ENCODE results near the gene MLLT3.

MLLT3 gene

GRCh38 chr9:20361229-20361628 is 261.1 kb downstream of the MLLT3 start:
- no peak for ATAC-seq
- TF ChIP-seq OSR1 (CRISPR knock-in tag; IDR thresholded peaks at IDR 0.05) (no peak), CSRNP3 (CRISPR knock-in tag; IDR thresholded peaks at IDR 0.05) (no peak)

GRCh38 chr9:20358207-20358606 is 264.1 kb downstream of the MLLT3 start:
- ATAC-seq: no peak
- TF ChIP-seq ISL1 (CRISPR knock-in tag; IDR thresholded peaks at IDR 0.05) (no peak), CREB5 (CRISPR knock-in tag; IDR thresholded peaks at IDR 0.05; ENCODE audit: low read depth) (no peak), ZC3H10 (CRISPR knock-in tag; IDR thresholded peaks at IDR 0.05) (no peak), ZNF8 (CRISPR knock-in tag; IDR thresholded peaks at IDR 0.05) (no peak), TCF4 (CRISPR knock-in tag; IDR thresholded peaks at IDR 0.05; ENCODE audit: borderline replicate concordance) (no peak), CSRNP3 (CRISPR knock-in tag; IDR thresholded peaks at IDR 0.05) (no peak), GLIS3 (CRISPR knock-in tag; IDR thresholded peaks at IDR 0.05) (no peak), PATZ1 (CRISPR knock-in tag; IDR thresholded peaks at IDR 0.05; ENCODE audit: borderline replicate concordance) (no peak), OSR1 (CRISPR knock-in tag; IDR thresholded peaks at IDR 0.05) (no peak), POU6F1 (CRISPR knock-in tag; IDR thresholded peaks at IDR 0.05; ENCODE audit: borderline replicate concordance, low read depth) (no peak)

- TF ChIP-seq PATZ1 (CRISPR knock-in tag; IDR thresholded peaks at IDR 0.05; ENCODE audit: borderline replicate concordance) (no peak), ARNTL (CRISPR knock-in tag; IDR thresholded peaks at IDR 0.05; ENCODE audit: borderline replicate concordance, low read depth) (no peak), ZNF70 (CRISPR knock-in tag; IDR thresholded peaks at IDR 0.05) (no peak)
- no peak for ATAC-seq
These were observed 265.3 kb downstream of the MLLT3 start for GRCh38 chr9:20357037-20357432.

GRCh38 chr9:20356403-20357036 is 265.8 kb downstream of the MLLT3 start:
- ATAC-seq: peak; percentile 97
- TF ChIP-seq PATZ1 (CRISPR knock-in tag; IDR thresholded peaks at IDR 0.05; ENCODE audit: borderline replicate concordance) (no peak), ZNF8 (CRISPR knock-in tag; IDR thresholded peaks at IDR 0.05) (no peak), RARB (CRISPR knock-in tag; IDR thresholded peaks at IDR 0.05) (no peak), TCF4 (CRISPR knock-in tag; IDR thresholded peaks at IDR 0.05; ENCODE audit: borderline replicate concordance) (no peak), ESRRG (CRISPR knock-in tag; IDR thresholded peaks at IDR 0.05) (no peak), BACH2 (CRISPR knock-in tag; IDR thresholded peaks at IDR 0.05; ENCODE audit: borderline replicate concordance) (no peak), ZC3H10 (CRISPR knock-in tag; IDR thresholded peaks at IDR 0.05) (no peak), CSDC2 (CRISPR knock-in tag; IDR thresholded peaks at IDR 0.05) (no peak), CSRNP3 (CRISPR knock-in tag; IDR thresholded peaks at IDR 0.05) (no peak), POU6F1 (CRISPR knock-in tag; IDR thresholded peaks at IDR 0.05; ENCODE audit: borderline replicate concordance, low read depth) (no peak), PPARA (CRISPR knock-in tag; IDR thresholded peaks at IDR 0.05; ENCODE audit: borderline replicate concordance) (no peak), ZFP3 (CRISPR knock-in tag; IDR thresholded peaks at IDR 0.05) (no peak), SNAI2 (CRISPR knock-in tag; IDR thresholded peaks at IDR 0.05) (no peak), ZNF565 (CRISPR knock-in tag; conservative IDR thresholded peaks at IDR 0.05; ENCODE audit: low read depth) (no peak), GLIS3 (CRISPR knock-in tag; IDR thresholded peaks at IDR 0.05) (no peak)

All from SK-N-SH treated with all-trans-retinoic acid at 6 μM for 48 hours (cell line).